ENCODE measurements around the gene RGS10. TPM values are rescaled to one million over a fixed set of nuclear protein-coding genes. Genes with fewer than 3 reads are reported as not detected.

The RGS10 gene
- polyA plus RNA-seq, 3 donors: 57.1 to 87.2 (median 75.8) TPM

- Mint-ChIP-seq H3K9me3 (peaks cover 8 to 26% (median 23%) of the 10 kb centered on the region in 7 donors), H3K27me3 (ENCODE audit: low read depth in 3 of 3) (peaks cover 0 to 3% (median 0%) of the 10 kb centered on the region in 3 donors), H3K4me3 (no peak overlapping the region), H3K4me1 (peaks cover 19% of the 10 kb centered on the region), H3K27ac (peak overlapping the region in 4 of 7 donors; percentile 2 to 79 (median 44)), H3K36me3 (no peaks in the 10 kb centered on the region)
- no peak overlapping the region for H3K4me3 ChIP-seq (replicated peaks in 1 of 3; ENCODE audit: low read depth in 2 of 3, low read length in 3 of 3)
- WGBS (ENCODE audit: insufficient coverage): 50% methylated on average over 2 of the region's 6 CpGs
- H2AFZ ChIP-seq (ENCODE audit: insufficient read depth, low read depth, low read length, poor library complexity, severe bottlenecking): no peak overlapping the region
- H3K27ac ChIP-seq (ENCODE audit: low read depth in 1 of 2, low read length in 2 of 2): peak overlapping the region in 1 of 2 donors; percentile 46
- no peak for TF ChIP-seq CTCF (IDR thresholded peaks at IDR 0.05)
- intact Hi-C loops (cut with micrococcal nuclease): no loop called here
- H4K20me1 ChIP-seq (ENCODE audit: insufficient read depth, low read length): no peaks in the 10 kb centered on the region
- H3K4me2 ChIP-seq (replicated peaks; ENCODE audit: extremely low read depth, low read length, poor library complexity, severe bottlenecking): no peak overlapping the region
- H3K36me3 ChIP-seq (replicated peaks in 1 of 2; ENCODE audit: control insufficient read depth in 1 of 2, insufficient read depth in 2 of 2, low read length in 2 of 2): no peaks in the 10 kb centered on the region
- no peaks in the 10 kb centered on the region for H3K27me3 ChIP-seq (ENCODE audit: control insufficient read depth in 2 of 2, insufficient read depth in 2 of 2, low read length in 2 of 2)
- H3K9me3 ChIP-seq (replicated peaks in 1 of 2; ENCODE audit: control insufficient read depth in 1 of 2, insufficient read depth in 1 of 2, low read length in 2 of 2): peaks cover 18 to 22% of the 10 kb centered on the region in 2 donors
- H3K9ac ChIP-seq (ENCODE audit: insufficient read depth, low read length, poor library complexity, severe bottlenecking): no peak overlapping the region
- no peaks in the 10 kb centered on the region for H3K79me2 ChIP-seq (ENCODE audit: insufficient read depth, low read length)
- H3K4me1 ChIP-seq (ENCODE audit: control insufficient read depth in 1 of 2, insufficient read depth in 2 of 2, low read length in 2 of 2): peaks cover 4 to 16% of the 10 kb centered on the region in 2 donors
- peak; percentile 25 to 71 (median 30) for DNase-seq
Observed at GRCh38 chr10:119483001-119483400, 59.5 kb downstream of the RGS10 start.

- DNase-seq: no peak
Observed at GRCh38 chr10:119481781-119482426, 60.6 kb downstream of the RGS10 start.

More at GRCh38 chr10:119481781-119482426, 60.6 kb downstream of the RGS10 start:
- H4K20me1 ChIP-seq (ENCODE audit: insufficient read depth, low read length): no peaks in the 10 kb centered on the region
- Mint-ChIP-seq H3K27ac (no peak overlapping the region), H3K4me1 (peaks cover 21% of the 10 kb centered on the region), H3K36me3 (no peaks in the 10 kb centered on the region), H3K27me3 (ENCODE audit: low read depth in 3 of 3) (peaks cover 0 to 4% (median 0%) of the 10 kb centered on the region in 3 donors), H3K4me3 (no peak overlapping the region), H3K9me3 (peaks cover 8 to 26% (median 23%) of the 10 kb centered on the region in 7 donors)
- H3K4me2 ChIP-seq (replicated peaks; ENCODE audit: extremely low read depth, low read length, poor library complexity, severe bottlenecking): no peak overlapping the region
- TF ChIP-seq CTCF (IDR thresholded peaks at IDR 0.05): no peak
- no peaks in the 10 kb centered on the region for H3K36me3 ChIP-seq (replicated peaks in 1 of 2; ENCODE audit: control insufficient read depth in 1 of 2, insufficient read depth in 2 of 2, low read length in 2 of 2)
- no peak overlapping the region for H2AFZ ChIP-seq (ENCODE audit: insufficient read depth, low read depth, low read length, poor library complexity, severe bottlenecking)
- no peaks in the 10 kb centered on the region for H3K79me2 ChIP-seq (ENCODE audit: insufficient read depth, low read length)
- H3K4me3 ChIP-seq (replicated peaks in 1 of 3; ENCODE audit: low read depth in 2 of 3, low read length in 3 of 3): no peak overlapping the region
- intact Hi-C loops (cut with micrococcal nuclease): no loop called here
- H3K9me3 ChIP-seq (replicated peaks in 1 of 2; ENCODE audit: control insufficient read depth in 1 of 2, insufficient read depth in 1 of 2, low read length in 2 of 2): peaks cover 18 to 22% of the 10 kb centered on the region in 2 donors
- peaks cover 4 to 19% of the 10 kb centered on the region in 2 donors for H3K4me1 ChIP-seq (ENCODE audit: control insufficient read depth in 1 of 2, insufficient read depth in 2 of 2, low read length in 2 of 2)
- no peak overlapping the region for H3K9ac ChIP-seq (ENCODE audit: insufficient read depth, low read length, poor library complexity, severe bottlenecking)
- H3K27me3 ChIP-seq (ENCODE audit: control insufficient read depth in 2 of 2, insufficient read depth in 2 of 2, low read length in 2 of 2): no peaks in the 10 kb centered on the region
- 98% methylated on average over 6 of the region's 12 CpGs for WGBS (ENCODE audit: insufficient coverage)
- H3K27ac ChIP-seq (ENCODE audit: low read depth in 1 of 2, low read length in 2 of 2): no peak overlapping the region
